Measurements from ENCODE around the gene MBD3. TPM values are rescaled to one million over a fixed set of nuclear protein-coding genes. Genes with fewer than 3 reads are reported as not detected.

MBD3 gene
- total RNA-seq, 1 experiment from 2014 or later, result 128 TPM

DNA sequence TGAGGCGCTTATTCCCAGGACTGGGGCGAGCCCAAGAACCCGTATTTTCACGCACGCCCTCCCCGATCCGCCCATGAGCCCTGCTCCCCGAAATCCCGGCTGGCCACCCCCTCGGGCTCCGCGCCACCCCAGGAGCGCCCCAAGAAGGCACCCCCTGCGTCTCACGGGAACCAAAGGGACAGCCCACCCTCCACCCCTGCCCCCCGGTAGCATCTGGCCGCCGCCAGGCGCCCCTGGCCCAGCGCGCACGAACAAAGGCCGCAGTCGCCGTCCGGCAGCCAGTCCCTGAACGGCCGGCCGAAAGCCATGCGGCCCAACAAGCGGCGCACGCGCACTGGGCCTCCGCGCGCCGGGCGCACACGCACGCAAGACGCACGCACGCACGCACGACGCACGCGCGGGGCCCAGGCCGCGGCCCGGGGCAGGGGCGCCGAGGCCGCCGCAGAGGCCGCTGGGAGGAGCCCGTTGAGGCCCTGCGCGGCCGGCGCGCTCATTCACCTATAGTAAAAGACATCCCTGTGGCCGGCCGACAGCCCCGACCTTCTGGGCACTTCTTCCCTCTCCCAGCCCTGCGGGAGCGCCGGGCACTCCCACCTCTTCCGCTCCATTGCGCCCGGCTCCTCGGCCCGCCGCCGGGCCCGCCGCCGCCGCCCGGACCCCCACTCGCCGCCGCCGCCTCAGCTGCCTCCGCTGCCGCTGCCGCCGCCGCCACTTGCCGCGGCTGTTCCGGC is 476 bp downstream of the MBD3 start:
- no CpG with 5 or more reads among the region's 94 CpGs for WGBS (ENCODE audit: extremely low coverage, insufficient read length, low lambda C conversion rate)
- H3K4ac ChIP-seq (ENCODE audit: low read depth, low read length), result peak overlapping the region; percentile 93
- peaks cover 10% of the 10 kb centered on the region; the same call in 1 of the 2 replicates for H3K79me2 ChIP-seq (ENCODE audit: insufficient read depth, low read length)
- no peak overlapping the region for H3K23ac ChIP-seq (ENCODE audit: insufficient read length, low read depth, low read length)
- H3K79me1 ChIP-seq (ENCODE audit: insufficient read depth, low read depth, low read length, poor library complexity, severe bottlenecking), result peaks cover 2% of the 10 kb centered on the region
- peak overlapping the region; percentile 20 for H4K5ac ChIP-seq (ENCODE audit: insufficient read length, low read depth, low read length)
- no peaks in the 10 kb centered on the region for H3K27me3 ChIP-seq (ENCODE audit: insufficient read depth, low read length)
- Mint-ChIP-seq H3K4me1 (peaks cover 16 to 20% of the 10 kb centered on the region in 2 experiments), H3K27me3 (ENCODE audit: low read depth) (peaks cover 1% of the 10 kb centered on the region; the same call in 1 of the 2 replicates), H3K36me3 (ENCODE audit: insufficient read depth in 1 of 3, low read depth in 3 of 3) (peaks cover 7 to 33% (median 18%) of the 10 kb centered on the region in 3 experiments; a peak in 6 of 7 replicates), H3K9me3 (no peaks in the 10 kb centered on the region), H3K4me3 (peak overlapping the region; percentile 83 to 87), H3K27ac (peak overlapping the region; percentile 47 to 97 (median 97); a peak in 4 of 7 replicates)
- H2BK20ac ChIP-seq (ENCODE audit: low read depth, low read length, poor library complexity, severe bottlenecking), result no peak overlapping the region
- peak; percentile 84 for DNase-seq
- no peaks in the 10 kb centered on the region for H3K9me3 ChIP-seq (ENCODE audit: control insufficient read depth, low read depth, low read length)
- H3K18ac ChIP-seq (ENCODE audit: insufficient read length, low read depth, low read length), result peak overlapping the region; percentile 100
- no peak overlapping the region for H2BK15ac ChIP-seq (ENCODE audit: low read depth, low read length)
- H3K56ac ChIP-seq (ENCODE audit: insufficient read length, low read depth, low read length), result no peak overlapping the region
- H3T11ph ChIP-seq (ENCODE audit: low read length), result peak overlapping the region; percentile 78
- H3K4me1 ChIP-seq (ENCODE audit: insufficient read depth, low read length), result no peaks in the 10 kb centered on the region
- peak overlapping the region; percentile 99 for H3K14ac ChIP-seq (ENCODE audit: insufficient read depth, low read length)
- no peak overlapping the region for H4K8ac ChIP-seq (replicated peaks; ENCODE audit: insufficient read length, low read depth, low read length)
- peak overlapping the region; percentile 78 for H3K27ac ChIP-seq (ENCODE audit: insufficient read length, low read depth, low read length)
- no peak overlapping the region for H2AFZ ChIP-seq (ENCODE audit: low read length)
- H2BK12ac ChIP-seq (ENCODE audit: insufficient read length, low read depth, low read length), result no peak overlapping the region
- H2BK5ac ChIP-seq (ENCODE audit: insufficient read length, low read length), result no peak overlapping the region
- H2BK120ac ChIP-seq (ENCODE audit: low read depth, low read length, poor library complexity, severe bottlenecking), result peak overlapping the region; percentile 96
- TF ChIP-seq, protein P1, sequence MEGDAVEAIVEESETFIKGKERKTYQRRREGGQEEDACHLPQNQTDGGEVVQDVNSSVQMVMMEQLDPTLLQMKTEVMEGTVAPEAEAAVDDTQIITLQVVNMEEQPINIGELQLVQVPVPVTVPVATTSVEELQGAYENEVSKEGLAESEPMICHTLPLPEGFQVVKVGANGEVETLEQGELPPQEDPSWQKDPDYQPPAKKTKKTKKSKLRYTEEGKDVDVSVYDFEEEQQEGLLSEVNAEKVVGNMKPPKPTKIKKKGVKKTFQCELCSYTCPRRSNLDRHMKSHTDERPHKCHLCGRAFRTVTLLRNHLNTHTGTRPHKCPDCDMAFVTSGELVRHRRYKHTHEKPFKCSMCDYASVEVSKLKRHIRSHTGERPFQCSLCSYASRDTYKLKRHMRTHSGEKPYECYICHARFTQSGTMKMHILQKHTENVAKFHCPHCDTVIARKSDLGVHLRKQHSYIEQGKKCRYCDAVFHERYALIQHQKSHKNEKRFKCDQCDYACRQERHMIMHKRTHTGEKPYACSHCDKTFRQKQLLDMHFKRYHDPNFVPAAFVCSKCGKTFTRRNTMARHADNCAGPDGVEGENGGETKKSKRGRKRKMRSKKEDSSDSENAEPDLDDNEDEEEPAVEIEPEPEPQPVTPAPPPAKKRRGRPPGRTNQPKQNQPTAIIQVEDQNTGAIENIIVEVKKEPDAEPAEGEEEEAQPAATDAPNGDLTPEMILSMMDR (conservative IDR thresholded peaks at IDR 0.05), result no peak
- H4K91ac ChIP-seq (ENCODE audit: insufficient read length, low read depth, low read length), result peak overlapping the region; percentile 98
- no peak overlapping the region for H2AK5ac ChIP-seq (ENCODE audit: insufficient read length, low read length)
- no peaks in the 10 kb centered on the region for H4K20me1 ChIP-seq (ENCODE audit: control insufficient read depth, insufficient read depth, insufficient read length)
- H3K9ac ChIP-seq (ENCODE audit: extremely low read depth, insufficient read length, low read length), result peak overlapping the region; percentile 81
- peak overlapping the region; percentile 77 for H3K4me2 ChIP-seq (ENCODE audit: insufficient read depth, insufficient read length, low read length)
- peaks cover 12% of the 10 kb centered on the region for H3K23me2 ChIP-seq (ENCODE audit: insufficient read length, low read depth, low read length, poor library complexity, severe bottlenecking)

Measured in H9 (cell line).